NOMO-1 treated with DMSO at 0.1 percent for 48 hours (cell line): ENCODE results near the gene LRRC15.

Source experiments
- DNase-seq: peaks from one replicate; lab custom pipeline; 2025; ENCODE audit not compliant: unreplicated experiment; lab: John Stamatoyannopoulos, UW

LRRC15 gene

DNA sequence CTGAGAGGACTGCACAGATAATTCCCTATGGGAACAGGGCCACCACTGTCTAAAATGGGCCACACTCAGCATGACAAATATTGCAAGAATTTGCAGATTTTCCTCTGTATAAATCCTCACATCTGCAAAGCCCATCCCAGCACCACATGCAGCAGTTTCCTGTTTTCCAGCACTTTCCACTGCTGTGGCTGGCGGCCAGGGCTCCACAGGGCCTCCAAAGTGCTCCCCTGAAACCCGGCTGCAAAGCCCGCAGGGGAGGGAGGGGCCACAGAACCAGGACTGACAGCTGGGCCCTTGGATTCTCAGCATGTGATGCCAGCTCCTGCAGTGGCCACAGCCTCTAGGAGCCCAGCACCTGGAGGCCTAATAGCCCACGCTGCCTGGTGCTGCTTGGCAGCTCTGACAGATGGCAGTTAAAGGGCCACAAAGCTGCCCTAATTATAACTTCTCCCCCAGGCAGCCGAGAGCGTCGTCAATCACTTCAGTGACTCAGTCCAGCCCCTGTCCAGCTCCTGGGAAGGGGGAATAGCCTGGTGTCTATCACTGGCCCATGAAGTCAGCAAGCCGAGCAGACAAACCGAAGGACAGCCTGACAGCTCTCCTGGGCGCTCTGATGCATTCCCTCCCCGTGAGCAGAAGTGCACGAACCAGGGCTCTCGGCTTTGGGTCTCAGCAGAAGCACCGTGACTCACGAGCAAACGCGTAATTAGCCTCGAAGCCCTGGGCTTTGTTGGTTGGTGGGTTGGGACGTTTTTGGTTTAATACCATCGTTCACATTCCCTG lies 4.7 kb downstream of the LRRC15 start:
- DNase-seq: no peak

GRCh38 chr3:194364314-194364651 lies 5.3 kb downstream of the LRRC15 start:
- DNase-seq: no peak

GRCh38 chr3:194360568-194360967 lies 9.0 kb downstream of the LRRC15 start:
- DNase-seq: no peak

DNA sequence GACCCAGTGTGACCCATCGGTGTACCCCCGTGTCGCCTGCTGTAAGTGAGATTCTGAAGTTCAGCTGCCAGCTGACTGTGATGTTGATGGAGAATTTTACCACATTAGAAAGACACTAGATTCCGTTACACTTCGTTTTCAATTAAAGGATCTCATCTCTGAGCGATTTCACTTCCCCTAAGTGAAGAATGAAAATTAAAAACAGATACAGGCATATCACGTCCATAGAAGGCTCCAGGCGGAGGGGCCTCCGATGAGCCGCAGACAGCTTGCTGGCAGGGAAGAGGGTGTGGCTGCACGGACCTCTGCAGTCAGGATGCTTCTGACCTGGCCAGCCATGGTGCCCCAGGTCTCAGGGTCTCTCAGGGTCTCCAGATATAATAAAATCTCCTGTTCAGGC lies 11.9 kb downstream of the LRRC15 start:
- DNase-seq: peak; percentile 18

- no peak for DNase-seq
Observed at GRCh38 chr3:194355379-194355778, 14.2 kb downstream of the LRRC15 start.

DNA sequence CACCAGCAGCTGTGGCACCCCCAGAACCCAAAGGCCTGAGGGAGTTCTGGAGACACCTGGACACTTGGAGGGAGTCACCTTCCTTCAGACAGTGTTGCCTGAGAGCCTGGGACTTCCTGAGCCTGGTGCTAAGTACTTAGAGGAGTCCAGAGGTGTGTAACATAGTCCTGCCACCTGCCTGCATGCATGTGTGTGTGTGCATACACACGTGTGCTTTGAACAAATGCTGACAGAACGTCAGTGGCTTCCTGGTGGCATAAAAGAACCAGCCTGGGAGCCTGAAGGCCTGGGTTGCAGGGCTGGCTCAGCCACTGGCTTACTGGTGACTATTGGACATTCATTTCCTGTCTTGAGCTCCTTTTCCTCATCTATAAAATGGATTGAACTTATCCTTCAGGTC lies 15.2 kb downstream of the LRRC15 start:
- no peak for DNase-seq

GRCh38 chr3:194352667-194353246 lies 16.8 kb downstream of the LRRC15 start:
- no peak for DNase-seq

DNA sequence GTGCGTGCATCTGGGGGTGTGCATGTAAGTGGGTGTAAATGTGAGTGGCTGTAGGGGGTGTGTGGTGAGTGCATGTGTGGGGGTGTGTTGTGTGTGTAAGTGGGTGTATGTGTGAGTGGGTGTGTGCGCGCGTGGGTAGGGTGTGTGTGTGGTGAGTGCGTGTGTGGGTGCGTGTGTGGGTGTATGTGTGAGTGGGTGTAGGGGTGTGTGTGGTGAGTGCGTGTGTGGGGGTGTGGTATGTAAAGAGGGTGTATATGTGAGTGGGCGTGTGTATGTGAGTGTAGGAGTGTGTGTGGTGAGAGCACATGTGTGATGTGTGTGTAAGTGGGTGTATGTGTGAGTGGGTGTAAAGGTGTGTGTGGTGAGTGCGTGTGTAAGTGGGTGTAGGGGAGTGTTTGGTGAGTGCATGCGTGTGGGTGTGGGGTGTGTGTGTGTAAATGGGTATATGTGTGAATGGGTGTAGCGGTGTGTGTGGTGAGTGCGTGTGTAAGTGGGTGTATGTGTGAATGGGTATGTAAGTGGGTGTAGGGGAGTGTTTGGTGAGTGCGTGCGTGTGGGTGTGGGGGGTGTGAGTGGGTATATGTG lies 17.5 kb downstream of the LRRC15 start:
- no peak for DNase-seq

GRCh38 chr3:194351080-194351672 lies 18.4 kb downstream of the LRRC15 start, which contains the start of gene CPN2:
CPN2 (minus strand) TSS chr3:194351328; CDS start chr3:194342702, 8,626 bp downstream.
- DNase-seq: no peak

DNA sequence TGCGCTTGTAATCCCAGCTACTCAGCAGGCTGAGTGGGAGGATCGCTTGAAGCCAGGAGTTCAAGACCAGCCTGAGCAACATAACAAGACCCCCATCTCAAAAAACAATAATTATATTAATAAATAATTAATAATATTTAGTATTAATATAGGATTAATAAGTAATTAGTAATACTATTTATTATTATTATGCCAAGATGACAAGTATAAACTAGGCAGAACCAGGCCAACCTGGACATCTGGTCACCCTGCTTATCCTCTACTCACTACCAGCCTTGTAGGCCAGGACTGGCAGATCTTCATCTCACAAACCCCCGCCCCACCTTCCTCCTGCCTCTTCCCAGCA lies 18.8 kb downstream of the LRRC15 start:
- DNase-seq: no peak

DNA sequence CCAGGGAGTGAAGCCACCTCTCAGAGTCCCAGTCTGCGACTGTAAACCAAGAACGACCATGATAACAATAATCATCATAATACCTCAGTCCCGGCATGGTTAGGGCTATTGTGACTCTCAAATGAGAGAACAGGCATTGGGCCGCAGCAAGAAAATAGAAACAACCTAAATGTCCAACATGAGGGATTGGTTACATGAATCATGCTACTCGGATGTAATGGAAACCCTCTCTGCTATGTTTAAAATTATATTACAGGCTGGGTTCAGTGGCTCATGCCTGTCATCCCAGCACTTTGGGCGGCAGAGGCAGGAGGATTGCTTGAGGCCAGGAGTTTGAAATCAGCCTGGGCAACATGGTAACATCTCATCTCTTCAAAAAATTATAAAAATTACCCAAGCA lies 21.2 kb downstream of the LRRC15 start:
- no peak for DNase-seq

DNA sequence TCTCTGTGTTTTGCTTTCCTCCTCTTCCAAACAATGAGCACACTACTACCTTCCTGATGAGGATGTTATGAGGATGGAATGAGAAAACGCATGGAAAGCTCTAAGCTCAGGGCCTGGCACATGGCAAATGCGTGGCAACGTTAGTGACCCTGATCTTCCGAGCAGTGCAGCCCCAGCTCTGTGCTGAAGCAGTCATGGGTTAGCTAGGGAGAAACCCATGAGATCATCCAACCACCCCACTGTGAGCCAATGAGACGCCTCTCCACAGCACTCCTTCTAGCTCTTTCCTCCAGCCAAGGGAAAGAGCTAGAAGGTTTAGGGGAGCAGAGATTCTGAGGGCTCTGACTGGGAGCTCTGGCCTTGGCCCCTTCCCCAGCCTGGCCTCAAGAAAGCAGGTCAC lies 22.9 kb downstream of the LRRC15 start:
- DNase-seq: no peak

DNA sequence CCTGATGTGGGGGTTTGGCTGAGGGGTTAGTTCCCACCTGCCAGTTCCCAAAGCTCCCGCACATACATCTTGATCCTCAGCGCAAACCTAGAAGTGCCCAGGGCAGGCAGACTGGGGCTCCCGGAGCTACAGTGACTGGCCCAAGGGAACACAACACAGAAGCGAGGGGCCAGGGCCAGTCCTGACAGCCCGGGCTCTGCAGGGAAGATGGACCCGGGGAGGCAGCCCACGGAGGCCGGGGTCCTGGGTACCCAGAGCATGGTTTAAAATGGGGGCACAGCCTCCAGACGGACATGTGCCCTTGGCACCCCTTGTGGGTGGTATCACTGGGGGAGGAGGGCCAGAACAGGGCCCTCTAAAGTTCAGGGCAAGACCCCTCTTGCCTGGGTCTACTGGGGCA lies 23.5 kb downstream of the LRRC15 start:
- no peak for DNase-seq

DNA sequence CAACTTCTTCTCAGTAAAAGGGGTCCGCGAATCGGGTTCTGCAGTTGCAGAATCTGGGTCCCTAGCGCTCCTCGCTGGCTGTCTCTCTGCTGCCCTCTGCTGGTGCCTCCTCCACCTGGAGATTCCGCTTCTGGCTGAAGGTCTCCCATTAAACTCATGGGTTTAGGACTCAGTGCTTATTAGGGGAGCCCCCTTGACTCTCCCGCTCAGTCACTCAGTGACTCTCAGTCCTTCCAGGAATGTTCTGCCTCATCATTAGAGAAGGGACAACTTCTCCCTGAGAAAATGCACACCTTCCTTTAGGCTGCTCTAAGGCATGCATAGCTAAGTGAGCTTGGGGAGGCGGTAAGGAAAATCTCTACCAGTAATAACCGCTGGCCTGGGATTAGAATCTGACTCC lies 25.5 kb downstream of the LRRC15 start:
- peak; percentile 67 for DNase-seq

- DNase-seq: no peak
Observed at GRCh38 chr3:194343561-194343893, 26.0 kb downstream of the LRRC15 start.

DNA sequence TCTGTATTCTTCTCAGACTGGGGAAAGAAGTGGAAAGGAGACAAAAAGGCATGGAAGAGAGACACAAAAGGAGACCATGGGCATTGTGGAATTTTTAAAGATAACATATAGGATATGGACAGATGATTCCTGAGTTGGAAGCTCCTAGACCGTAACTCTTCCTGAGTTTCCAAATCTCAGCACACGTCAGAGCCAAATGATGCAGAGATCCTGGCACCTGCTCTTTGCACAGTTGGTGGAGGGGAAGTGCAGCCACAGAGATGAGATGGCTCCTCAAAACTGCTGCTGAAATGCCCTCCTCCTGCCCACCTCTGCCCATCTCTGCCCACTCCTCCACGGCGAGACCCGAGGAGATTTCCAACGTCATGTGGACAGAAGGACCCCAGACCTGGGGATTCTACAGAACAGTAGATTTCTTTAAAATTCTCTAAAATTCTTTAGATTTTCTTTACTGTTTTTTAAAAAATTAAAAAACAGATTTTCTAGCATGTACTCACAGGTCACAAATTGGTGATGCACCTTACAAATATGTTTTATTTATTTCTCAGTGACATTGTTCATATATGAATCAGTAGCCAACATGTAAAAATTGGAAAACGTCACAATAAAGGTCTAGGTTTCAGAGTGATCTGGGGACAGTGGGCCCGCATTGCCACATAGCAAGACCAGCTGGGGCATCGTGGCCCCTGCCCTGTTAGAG lies 26.5 kb downstream of the LRRC15 start:
- DNase-seq: no peak

- DNase-seq: no peak
Observed at GRCh38 chr3:194340757-194341400, 28.7 kb downstream of the LRRC15 start.

DNA sequence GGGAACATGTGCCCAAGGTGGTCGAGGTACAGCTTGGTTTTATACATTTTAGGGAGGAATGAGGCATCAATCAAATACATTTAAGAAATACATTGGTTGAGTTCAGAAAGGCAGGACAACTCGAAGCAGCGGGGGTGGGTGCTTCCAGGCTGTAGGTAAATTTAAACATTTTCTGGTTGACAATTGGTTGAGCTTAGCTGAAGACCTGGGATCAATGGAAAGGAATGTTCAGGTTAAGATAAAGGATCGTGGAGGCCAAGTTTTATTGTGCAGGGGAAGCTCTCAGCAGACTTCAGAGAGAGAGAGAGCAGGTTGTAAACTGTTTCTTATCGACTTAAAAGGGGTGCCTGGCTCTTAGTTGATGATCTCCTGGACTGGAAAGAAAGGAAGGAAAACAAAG lies 29.7 kb downstream of the LRRC15 start:
- DNase-seq: no peak

DNA sequence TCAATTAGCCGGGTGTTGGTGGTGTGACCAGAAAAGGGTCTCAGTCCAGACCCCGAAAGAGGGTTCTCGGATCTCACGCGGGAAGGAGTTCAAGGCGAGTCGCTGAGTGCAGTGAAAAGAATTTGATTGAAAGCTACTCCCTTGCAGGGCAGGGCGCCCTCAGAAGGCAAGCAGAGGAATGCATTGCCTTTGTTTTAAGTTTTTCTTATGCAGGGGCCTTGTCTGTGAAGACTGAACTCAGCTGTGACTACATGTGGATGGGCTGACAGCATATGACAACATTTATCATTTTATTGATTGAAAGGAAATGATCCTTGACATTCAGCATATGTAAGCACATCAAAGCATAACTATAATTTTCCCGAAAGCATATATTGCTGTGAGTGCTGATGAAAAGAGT lies 30.2 kb downstream of the LRRC15 start:
- no peak for DNase-seq

DNA sequence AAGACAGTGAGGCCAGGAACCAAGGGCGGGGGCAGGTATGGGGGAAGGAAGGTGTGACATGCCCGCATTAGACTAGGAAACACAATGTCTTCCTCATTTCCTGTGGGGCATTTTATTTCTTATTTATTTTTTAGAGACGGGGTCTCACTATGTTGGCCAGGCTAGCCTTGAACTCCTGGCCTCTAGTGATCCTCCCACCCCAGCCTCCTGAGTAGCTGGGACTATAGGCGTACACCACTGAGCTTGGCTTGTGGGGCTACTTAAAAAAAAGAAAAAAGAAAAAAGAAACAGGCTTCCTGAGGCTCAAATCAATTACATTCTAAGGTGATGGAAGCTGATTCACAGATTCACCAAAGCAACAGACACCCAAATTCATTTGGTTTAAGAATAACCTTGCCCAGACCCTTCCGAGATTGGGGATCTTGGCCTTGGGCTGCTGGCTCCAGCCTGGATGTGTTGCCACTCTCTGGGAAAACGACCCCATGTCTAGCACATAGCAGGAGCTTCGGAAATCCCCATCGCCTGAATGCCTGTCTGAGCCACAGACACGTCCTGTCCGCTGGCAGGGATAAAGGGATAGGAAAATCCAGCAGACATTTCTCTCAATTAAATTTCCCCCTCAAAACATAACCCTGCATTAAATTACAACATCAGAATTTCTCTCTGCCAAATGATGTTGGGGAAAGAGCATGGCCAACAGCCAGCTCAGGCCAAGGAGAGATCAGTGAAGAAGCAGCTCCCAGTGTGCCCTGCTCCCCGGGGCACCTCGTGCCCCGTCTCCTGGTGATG lies 31.4 kb downstream of the LRRC15 start:
- DNase-seq: no peak
